ENCODE measurements around the gene GDF7. TPM values are rescaled to one million over a fixed set of nuclear protein-coding genes. Genes with fewer than 3 reads are reported as not detected.

The GDF7 gene
- total RNA-seq, 1 experiment from 2014 or later = 0.02 TPM

DNA sequence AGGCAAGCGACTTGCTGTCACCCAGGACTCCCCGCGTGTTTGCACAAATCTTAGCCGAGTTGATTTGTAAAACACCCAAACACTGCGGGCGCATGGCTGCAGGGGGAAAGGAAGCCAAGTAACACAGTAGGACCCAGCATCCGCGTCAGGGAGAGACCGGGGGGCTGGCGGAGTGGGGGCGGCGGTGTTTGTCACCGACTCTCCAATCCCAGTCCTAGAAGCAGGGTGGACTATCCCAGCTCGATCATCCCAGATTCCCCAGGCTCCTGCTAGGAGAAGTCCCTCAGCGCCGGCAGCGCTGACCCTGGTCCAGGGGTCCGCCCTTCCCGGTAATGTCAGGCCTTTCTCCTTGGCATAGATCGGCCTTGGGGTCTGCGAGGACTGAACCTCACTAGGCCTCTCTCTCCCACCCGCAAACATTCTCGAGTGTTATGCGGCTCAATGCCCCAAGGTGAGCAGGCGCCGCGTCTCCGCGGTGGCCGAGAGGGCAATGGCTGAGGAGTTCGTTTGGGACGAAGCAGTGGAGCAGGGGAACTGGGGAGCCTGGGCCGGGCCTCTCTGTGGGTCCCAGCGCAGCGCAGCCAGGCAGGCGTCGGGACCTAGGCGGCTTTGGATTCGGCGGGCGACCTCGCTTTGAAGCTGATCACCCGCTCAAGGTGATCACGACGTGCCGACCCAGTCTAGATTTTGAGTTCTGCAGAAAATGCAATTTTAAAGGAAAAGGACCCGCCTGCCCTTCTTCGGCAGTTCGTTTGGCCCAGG, 1.5 kb upstream of the GDF7 start:
- no TSS peak for BruUV-seq (replicated peaks)
- RAD21 ChIA-PET (ENCODE audit: low non-redundant PET in 1 of 2, low total read pairs in 2 of 2, uncharacterized antibody in 2 of 2, unreplicated experiment in 2 of 2) = no interaction called here
- no peak for ATAC-seq

More for the DNA sequence above, 1.5 kb upstream of the GDF7 start:
- ChIA-PET CTCF (no interaction called here), POLR2A (no interaction called here)
- intact Hi-C loops (cut with micrococcal nuclease) = no loop called here
- Histone ChIP-seq H4K20me1 (ENCODE audit: insufficient read depth) (no peaks in the 10 kb centered on the region), H3K4me2 (ENCODE audit: low read length) (no peak overlapping the region), H2AFZ (ENCODE audit: low read depth, low read length, poor library complexity, severe bottlenecking) (no peak overlapping the region), H3K9me3 (ENCODE audit: control insufficient read depth in 1 of 2, insufficient read depth in 1 of 2, low read depth in 1 of 2, low read length in 2 of 2) (no peaks in the 10 kb centered on the region), H3K4me1 (ENCODE audit: control insufficient read depth in 1 of 2, insufficient read depth in 2 of 2, low read length in 2 of 2) (peaks cover 0 to 4% of the 10 kb centered on the region in 2 experiments; a peak in 1 of 4 replicates), H3K4me3 (replicated peaks in 1 of 2; ENCODE audit: low read depth in 1 of 2, low read length in 2 of 2) (no peak overlapping the region), H3K9me2 (ENCODE audit: insufficient read depth) (no peaks in the 10 kb centered on the region), H3K79me2 (ENCODE audit: insufficient read depth, low read length) (no peaks in the 10 kb centered on the region), H3K36me3 (ENCODE audit: control insufficient read depth in 1 of 2, insufficient read depth in 2 of 2, low read length in 2 of 2) (no peaks in the 10 kb centered on the region), H3K27me3 (ENCODE audit: insufficient read depth, low read length) (peaks cover 29% of the 10 kb centered on the region), H3K9ac (ENCODE audit: low read length) (no peak overlapping the region), H3K27ac (ENCODE audit: low read depth, low read length) (no peak overlapping the region)
- DNase-seq (ENCODE audit: low read depth, low spot score) = no peak
- TF ChIP-seq ATF3 (IDR thresholded peaks at IDR 0.05) (no peak), ZBTB33 (IDR thresholded peaks at IDR 0.05; ENCODE audit: extremely low read depth, insufficient replicate concordance, low read length) (no peak), POLR2AphosphoS5 (IDR thresholded peaks at IDR 0.05; ENCODE audit: low read depth, low read length) (no peak), SP1 (IDR thresholded peaks at IDR 0.05; ENCODE audit: low read depth) (no peak), TCF7L2 (IDR thresholded peaks at IDR 0.05; ENCODE audit: borderline replicate concordance, extremely low read depth, insufficient read depth, insufficient read length) (no peak), CTCF (IDR thresholded peaks at IDR 0.05 in 2 of 3, conservative IDR thresholded peaks at IDR 0.05 in 1 of 3; ENCODE audit: borderline replicate concordance in 1 of 3, insufficient read depth in 1 of 3, low read depth in 2 of 3, low read length in 2 of 3) (no peak), RAD21 (IDR thresholded peaks at IDR 0.05; ENCODE audit: low read depth) (no peak), EZH2phosphoT487 (IDR thresholded peaks at IDR 0.05; ENCODE audit: borderline replicate concordance) (no peak), POLR2A (IDR thresholded peaks at IDR 0.05; ENCODE audit: borderline replicate concordance, extremely low read depth, insufficient read depth, insufficient read length) (no peak), MAX (IDR thresholded peaks at IDR 0.05) (no peak), JUND (IDR thresholded peaks at IDR 0.05) (no peak), ZFX (IDR thresholded peaks at IDR 0.05) (no peak), ELF1 (IDR thresholded peaks at IDR 0.05; ENCODE audit: borderline replicate concordance, low read depth) (no peak), CEBPB (IDR thresholded peaks at IDR 0.05; ENCODE audit: low read depth) (no peak), ZNF274 (IDR thresholded peaks at IDR 0.05; ENCODE audit: low read depth, low read length) (no peak), EGR1 (IDR thresholded peaks at IDR 0.05; ENCODE audit: low read depth) (no peak), EZH2 (IDR thresholded peaks at IDR 0.05) (no peak), SRF (IDR thresholded peaks at IDR 0.05; ENCODE audit: low read depth) (no peak), CBX3 (IDR thresholded peaks at IDR 0.05; ENCODE audit: low read depth) (no peak)
